Activated CD4-positive, alpha-beta T cell treated with anti-CD3 and anti-CD28 coated beads, Interleukin-10, Interleukin-2, amounts not matched to agents 100 ng/mL and 50 ng/mL, durations not matched to agents 16 hours and 8 hours (primary cell): ENCODE measurements around the gene HS3ST4.
A peak's percentile ranks its signal among the peaks of the same experiment; 100 is the strongest.

Experiments
- DNase-seq: peaks from one replicate; pipeline ENCODE4 v3.0.0-alpha.2; 2020

Gene HS3ST4

GRCh38 chr16:25828510-25828909 lies 136.8 kb downstream of the HS3ST4 start:
- DNase-seq, result no peak

GRCh38 chr16:25832291-25832690 lies 140.5 kb downstream of the HS3ST4 start:
- no peak for DNase-seq

DNA sequence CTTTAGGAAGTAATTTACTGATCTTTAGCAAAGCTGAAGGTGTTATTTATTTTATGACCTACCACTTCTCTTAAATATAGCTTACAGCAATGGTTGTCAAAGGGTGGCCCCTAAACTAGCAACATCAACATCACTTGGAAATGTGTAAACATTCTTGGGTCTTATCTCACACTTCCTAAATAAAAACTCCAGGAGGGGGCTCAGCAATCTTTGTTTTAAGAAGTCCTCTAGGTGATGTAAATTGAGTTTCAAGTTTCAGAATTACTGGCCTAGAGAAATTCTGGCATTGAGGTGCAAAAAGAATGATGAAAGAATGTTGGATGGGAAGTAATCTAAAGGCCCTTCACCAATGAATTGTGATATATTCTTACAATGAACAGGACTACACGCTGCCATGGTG lies 142.3 kb downstream of the HS3ST4 start:
- DNase-seq, result peak; percentile 0

DNA sequence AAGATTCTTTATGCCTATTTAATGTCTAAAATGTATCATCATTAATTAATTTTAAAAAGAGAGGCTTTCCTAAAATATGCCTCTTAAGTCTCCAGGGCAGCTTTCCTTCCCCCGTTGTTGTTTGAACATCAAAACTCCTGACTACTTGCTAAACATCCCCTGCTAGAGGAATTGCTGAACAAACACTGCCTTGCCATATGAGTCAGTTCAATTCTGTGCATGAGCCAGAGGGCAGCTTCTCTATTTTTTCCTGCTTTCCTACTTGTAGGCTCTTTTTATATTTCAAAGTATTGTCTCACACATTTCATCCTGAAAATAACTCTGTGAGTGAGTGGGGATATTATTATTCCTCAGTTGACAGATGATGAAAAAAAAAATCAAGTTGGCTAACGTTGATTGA lies 143.4 kb downstream of the HS3ST4 start:
- no peak for DNase-seq

- peak; percentile 56 for DNase-seq
These were observed 147.0 kb downstream of the HS3ST4 start for GRCh38 chr16:25838724-25839186.

- no peak for DNase-seq
These were observed 150.0 kb downstream of the HS3ST4 start for GRCh38 chr16:25841761-25842160.

DNA sequence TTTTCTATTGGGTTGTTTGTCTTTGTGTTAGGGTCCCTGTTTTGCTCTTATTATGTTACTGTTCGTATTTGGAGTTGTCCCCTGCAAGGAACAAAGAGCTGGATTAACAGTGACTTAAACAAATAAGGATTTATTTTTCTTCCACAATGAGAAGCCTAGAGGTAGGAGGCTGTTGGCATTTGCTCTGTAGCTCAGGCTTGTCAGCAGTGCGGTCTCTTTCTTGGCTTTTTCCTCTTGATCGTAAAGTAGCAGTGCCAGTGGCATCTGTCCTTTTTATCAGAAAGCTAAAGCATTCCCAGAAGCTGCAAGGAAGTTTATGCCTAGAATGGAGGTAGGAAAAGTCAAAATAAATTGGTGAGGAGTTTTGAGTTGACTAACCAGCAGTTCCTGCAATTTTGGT lies 154.1 kb downstream of the HS3ST4 start:
- no peak for DNase-seq

- no peak for DNase-seq
These were observed 162.4 kb downstream of the HS3ST4 start for GRCh38 chr16:25854141-25854540.

- DNase-seq, result no peak
These were observed 163.3 kb downstream of the HS3ST4 start for GRCh38 chr16:25855063-25855462.

DNA sequence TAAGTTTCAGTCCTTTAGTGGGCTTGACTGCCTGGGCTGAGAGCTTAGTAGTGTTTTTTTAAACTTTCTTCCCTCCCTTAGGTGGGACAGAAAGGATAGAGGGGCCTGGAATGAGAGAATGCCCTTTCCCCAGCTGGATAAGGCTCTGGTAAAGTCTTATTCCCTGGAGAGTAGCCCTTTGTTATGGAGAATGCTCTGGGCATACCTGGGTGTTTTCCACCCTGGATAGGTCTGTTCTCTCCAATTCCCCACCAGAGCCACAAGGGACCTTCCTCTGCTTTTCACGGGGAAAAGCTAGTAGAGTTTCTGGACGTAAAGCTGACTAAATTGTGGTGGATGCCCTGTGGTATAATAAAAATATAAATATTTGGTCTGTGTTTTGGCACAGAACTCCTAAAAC lies 164.1 kb downstream of the HS3ST4 start:
- DNase-seq, result no peak

- DNase-seq, result no peak
These were observed 167.9 kb downstream of the HS3ST4 start for GRCh38 chr16:25859645-25860044.

DNA sequence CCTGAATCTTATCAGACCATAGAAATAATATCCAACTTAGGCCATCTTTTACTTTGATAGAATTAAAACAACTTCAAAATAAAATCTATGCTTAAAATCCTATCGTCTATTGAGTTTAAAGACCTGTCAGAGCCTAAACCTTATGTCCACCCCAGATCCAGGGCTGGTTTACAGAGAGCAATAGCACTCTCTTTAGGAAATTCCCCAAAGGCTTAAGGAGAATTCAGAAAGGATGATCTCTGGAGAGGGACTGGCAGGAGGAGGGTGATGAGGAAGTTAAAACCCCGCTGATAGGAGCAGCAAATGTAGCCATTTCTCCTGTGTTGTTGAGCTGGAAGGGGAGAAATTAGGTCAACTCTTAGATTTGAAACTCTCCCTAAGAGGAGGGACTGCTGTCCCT lies 175.3 kb downstream of the HS3ST4 start:
- no peak for DNase-seq

- no peak for DNase-seq
These were observed 176.3 kb downstream of the HS3ST4 start for GRCh38 chr16:25868106-25868505.

DNA sequence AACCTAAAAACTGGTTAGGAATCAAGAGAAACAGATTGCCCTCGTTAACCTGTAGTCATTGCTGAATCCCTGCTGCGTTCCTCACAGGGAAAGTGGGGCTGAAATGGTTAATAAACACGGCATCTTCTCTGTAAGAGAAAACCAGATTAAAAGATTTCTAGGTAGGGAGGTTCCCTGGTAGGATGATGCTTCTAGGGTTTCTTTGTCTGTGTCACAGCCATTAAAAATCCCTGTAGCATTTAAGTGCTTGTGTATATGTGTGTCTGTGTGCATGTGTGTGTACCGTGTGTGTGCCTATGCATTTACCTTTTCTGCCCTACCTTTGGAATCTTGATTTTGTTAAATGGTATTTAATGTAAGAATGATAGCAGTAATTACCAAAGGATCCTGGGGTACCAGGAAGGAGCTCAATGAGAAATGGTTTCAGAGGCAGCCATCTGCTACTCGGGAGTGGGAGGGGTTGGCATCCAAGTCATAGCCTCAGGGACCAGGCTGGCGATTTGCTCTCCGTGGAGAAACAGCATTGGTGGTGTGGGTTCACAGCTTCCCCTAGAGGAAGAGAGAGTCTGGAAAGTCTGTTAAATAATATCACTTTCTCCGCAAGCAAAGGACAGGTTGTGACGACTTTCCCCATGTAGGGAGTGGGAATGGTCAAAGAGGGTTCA lies 177.1 kb downstream of the HS3ST4 start:
- no peak for DNase-seq

GRCh38 chr16:25872369-25873070 lies 180.8 kb downstream of the HS3ST4 start:
- no peak for DNase-seq

DNA sequence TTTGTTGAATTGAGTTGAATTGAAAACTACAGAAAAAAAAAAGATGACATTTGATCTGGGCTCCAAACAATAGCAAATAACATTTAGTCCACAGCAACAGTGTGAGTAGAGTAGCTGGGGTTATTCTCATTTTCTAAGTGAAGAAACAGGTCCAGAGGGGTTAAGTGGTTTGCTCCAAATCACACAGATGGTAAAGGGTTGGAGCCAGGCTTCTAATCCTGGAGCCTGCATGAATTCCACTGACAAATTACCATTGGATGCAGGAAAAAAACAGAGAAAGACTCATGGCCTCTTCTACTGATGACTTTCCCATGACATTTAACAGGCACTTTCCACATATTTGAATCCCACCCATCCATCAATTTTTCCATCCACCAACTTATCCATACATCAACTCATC lies 182.4 kb downstream of the HS3ST4 start:
- DNase-seq, result no peak

DNA sequence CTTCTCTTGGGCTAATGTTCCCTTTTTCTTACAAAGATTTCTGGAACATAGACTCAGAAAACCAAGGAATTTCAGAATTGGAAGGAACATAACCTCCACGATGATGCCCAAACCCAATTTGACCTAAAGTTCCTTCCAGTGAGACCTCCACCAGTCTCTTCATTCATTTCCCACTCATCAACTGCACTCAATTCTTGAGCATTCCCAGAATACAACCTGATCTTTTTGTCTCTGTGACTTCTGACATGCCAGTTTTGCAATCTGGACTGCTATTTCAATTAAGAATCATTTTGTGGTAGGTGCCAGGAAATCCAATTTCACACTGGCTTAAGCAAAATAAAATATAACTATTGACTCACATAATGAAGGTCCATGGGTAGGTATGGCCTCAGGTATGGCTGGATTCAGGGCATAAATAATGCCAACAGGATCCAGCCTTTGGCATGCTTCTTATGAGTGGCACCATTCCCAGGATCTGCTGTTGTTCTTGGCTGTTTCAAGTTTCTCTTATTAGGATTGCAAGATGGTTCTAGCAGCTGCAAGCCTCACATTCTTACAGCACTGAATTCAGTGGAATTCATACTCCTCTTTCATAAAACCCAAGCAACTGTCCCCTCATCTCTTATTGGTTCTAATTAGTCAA lies 184.3 kb downstream of the HS3ST4 start:
- no peak for DNase-seq

- DNase-seq, result no peak
These were observed 185.3 kb downstream of the HS3ST4 start for GRCh38 chr16:25877103-25877502.

- DNase-seq, result no peak
These were observed 194.8 kb downstream of the HS3ST4 start for GRCh38 chr16:25886598-25886997.

- DNase-seq, result no peak
These were observed 197.1 kb downstream of the HS3ST4 start for GRCh38 chr16:25888868-25889267.

GRCh38 chr16:25893332-25893731 lies 201.6 kb downstream of the HS3ST4 start:
- no peak for DNase-seq

DNA sequence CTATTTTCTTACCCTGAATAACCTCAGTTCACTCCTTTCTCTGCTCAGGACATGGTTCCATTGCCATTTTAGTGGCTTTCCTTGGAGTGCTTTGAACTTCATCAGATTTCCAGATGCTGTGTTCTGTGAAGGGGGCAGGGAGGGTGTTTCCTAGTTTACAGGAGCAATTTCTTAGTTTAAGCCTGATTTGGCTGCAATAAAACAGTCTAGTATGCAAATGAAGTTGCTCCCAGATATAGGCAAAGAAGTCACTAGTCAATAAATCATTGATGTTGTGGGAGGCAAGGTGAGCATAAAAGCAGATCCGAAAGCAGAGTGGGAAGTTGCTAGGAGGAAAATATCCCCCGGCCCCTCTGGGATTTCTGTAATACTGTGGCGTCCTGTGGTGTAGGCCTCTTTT lies 202.3 kb downstream of the HS3ST4 start:
- no peak for DNase-seq

GRCh38 chr16:25895380-25895779 lies 203.6 kb downstream of the HS3ST4 start:
- no peak for DNase-seq

- no peak for DNase-seq
These were observed 204.7 kb downstream of the HS3ST4 start for GRCh38 chr16:25896411-25896810.
